Measurements from ENCODE around the gene GPR146.

GPR146 gene

DNA sequence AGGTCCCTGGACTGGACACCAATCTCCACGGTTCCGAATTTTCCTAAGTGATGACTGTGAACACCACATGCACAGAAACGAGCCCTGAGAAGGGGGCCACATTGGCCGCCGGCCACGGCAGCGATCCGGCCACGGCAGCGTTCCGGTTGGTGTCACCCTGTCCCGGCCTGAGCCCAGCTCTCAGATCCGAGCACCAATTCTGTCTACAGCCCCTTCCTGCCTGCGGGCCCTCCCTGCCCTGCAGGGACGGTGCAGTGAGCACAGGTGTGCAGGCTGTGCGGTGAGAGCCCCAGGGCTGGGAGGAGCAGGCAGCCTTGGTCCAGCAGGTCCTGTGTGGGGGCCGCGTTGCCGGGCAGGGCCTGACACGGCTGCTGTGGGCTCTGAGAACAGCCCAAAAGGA is 29.7 kb upstream of the GPR146 start:
- no peak overlapping the region for H3K23ac ChIP-seq (ENCODE audit: low read length)
- no peaks in the 10 kb centered on the region for H3K27me3 ChIP-seq (ENCODE audit: insufficient read depth, low read length, poor library complexity)
- H3K4me2 ChIP-seq (ENCODE audit: low read length) = no peak overlapping the region
- no peak overlapping the region for H2BK5ac ChIP-seq (ENCODE audit: low read length)
- H3K4me3 ChIP-seq (ENCODE audit: low read length) = no peak overlapping the region
- no peak overlapping the region for H2BK120ac ChIP-seq (ENCODE audit: low read depth, low read length)
- H3K4ac ChIP-seq (ENCODE audit: low read depth, low read length) = no peak overlapping the region
- H2BK15ac ChIP-seq (replicated peaks; ENCODE audit: low read depth) = no peak overlapping the region
- H3K79me1 ChIP-seq (ENCODE audit: low read length) = no peaks in the 10 kb centered on the region
- no peak for DNase-seq
- H3K79me2 ChIP-seq (ENCODE audit: control insufficient read depth, insufficient read depth, low read length) = no peaks in the 10 kb centered on the region
- no peak overlapping the region for H3K9ac ChIP-seq (ENCODE audit: low read length)
- no peak overlapping the region for H3K27ac ChIP-seq (ENCODE audit: low read depth, low read length)
- WGBS (ENCODE audit: extremely low coverage, insufficient coverage, low lambda C conversion rate) = no CpG with 5 or more reads among the region's 20 CpGs
- H3K36me3 ChIP-seq (ENCODE audit: control insufficient read depth, insufficient read depth, low read length) = no peaks in the 10 kb centered on the region
- no peaks in the 10 kb centered on the region for H3K4me1 ChIP-seq (ENCODE audit: control insufficient read depth, low read depth, low read length)
- no peak overlapping the region for H3K56ac ChIP-seq (ENCODE audit: low read length)
- H2AK5ac ChIP-seq (ENCODE audit: low read length) = no peak overlapping the region
- H3K18ac ChIP-seq (ENCODE audit: low read length) = no peak overlapping the region
- H4K5ac ChIP-seq (ENCODE audit: low read length) = no peak overlapping the region
- H4K8ac ChIP-seq (ENCODE audit: low read depth, low read length) = no peak overlapping the region

DNA sequence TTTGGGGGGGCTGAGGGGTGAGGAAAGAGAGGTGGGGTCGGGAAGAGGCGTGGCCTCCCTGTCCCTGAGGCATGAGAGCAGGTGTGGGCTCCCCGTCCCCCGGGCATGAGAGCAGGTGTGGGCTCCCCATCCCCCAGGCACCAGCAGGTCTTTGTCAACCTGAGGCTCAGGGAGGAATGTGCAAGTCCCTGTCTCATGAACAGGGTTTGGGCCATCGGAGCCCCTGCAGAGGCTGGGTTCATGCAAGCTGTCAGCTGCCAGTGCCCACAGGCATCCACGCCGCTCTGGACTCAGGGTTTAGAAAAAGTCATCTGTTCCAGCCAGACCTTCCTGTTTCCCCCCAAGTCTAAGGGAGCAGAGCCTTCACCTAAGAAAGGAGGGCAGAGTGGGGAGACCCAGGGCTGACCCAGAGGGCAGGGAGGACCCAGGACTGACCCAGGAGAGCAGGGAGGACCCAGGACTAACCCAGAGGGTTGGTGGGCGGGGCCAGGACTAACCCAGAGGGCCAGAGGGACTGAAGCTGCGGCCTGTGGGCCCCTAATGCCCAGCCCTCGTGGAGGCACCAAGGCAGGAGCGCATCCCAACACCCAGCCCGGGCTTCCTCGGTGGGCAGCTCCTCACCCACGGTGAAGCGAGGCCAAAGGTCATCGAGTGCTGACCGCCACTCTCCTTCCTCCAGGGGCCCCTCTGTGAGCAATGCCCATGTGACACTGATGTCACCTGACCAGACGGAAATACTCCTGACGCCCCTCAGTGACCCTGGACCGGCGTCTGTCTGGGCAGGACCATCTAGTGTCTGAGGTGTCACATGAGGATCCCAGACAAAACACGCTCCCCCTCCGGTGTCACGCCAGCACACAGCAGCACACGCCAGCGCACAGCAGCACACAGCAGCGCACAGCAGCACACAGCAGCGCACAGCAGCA is 28.9 kb upstream of the GPR146 start:
- Histone ChIP-seq H3K4me2 (ENCODE audit: low read length) (no peak overlapping the region), H4K5ac (ENCODE audit: low read length) (no peak overlapping the region), H2AK5ac (ENCODE audit: low read length) (no peak overlapping the region), H3K27me3 (ENCODE audit: insufficient read depth, low read length, poor library complexity) (no peaks in the 10 kb centered on the region), H3K79me2 (ENCODE audit: control insufficient read depth, insufficient read depth, low read length) (no peaks in the 10 kb centered on the region), H3K23ac (ENCODE audit: low read length) (no peak overlapping the region), H2BK5ac (ENCODE audit: low read length) (no peak overlapping the region), H3K56ac (ENCODE audit: low read length) (no peak overlapping the region), H2BK15ac (replicated peaks; ENCODE audit: low read depth) (no peak overlapping the region), H3K18ac (ENCODE audit: low read length) (no peak overlapping the region), H3K79me1 (ENCODE audit: low read length) (no peaks in the 10 kb centered on the region), H4K8ac (ENCODE audit: low read depth, low read length) (no peak overlapping the region), H3K9ac (ENCODE audit: low read length) (no peak overlapping the region), H3K36me3 (ENCODE audit: control insufficient read depth, insufficient read depth, low read length) (no peaks in the 10 kb centered on the region), H3K4me3 (ENCODE audit: low read length) (no peak overlapping the region), H3K4me1 (ENCODE audit: control insufficient read depth, low read depth, low read length) (no peaks in the 10 kb centered on the region), H3K27ac (ENCODE audit: low read depth, low read length) (no peak overlapping the region), H3K4ac (ENCODE audit: low read depth, low read length) (no peak overlapping the region), H2BK120ac (ENCODE audit: low read depth, low read length) (no peak overlapping the region)
- DNase-seq = no peak
- no CpG with 5 or more reads among the region's 28 CpGs for WGBS (ENCODE audit: extremely low coverage, insufficient coverage, low lambda C conversion rate)

DNA sequence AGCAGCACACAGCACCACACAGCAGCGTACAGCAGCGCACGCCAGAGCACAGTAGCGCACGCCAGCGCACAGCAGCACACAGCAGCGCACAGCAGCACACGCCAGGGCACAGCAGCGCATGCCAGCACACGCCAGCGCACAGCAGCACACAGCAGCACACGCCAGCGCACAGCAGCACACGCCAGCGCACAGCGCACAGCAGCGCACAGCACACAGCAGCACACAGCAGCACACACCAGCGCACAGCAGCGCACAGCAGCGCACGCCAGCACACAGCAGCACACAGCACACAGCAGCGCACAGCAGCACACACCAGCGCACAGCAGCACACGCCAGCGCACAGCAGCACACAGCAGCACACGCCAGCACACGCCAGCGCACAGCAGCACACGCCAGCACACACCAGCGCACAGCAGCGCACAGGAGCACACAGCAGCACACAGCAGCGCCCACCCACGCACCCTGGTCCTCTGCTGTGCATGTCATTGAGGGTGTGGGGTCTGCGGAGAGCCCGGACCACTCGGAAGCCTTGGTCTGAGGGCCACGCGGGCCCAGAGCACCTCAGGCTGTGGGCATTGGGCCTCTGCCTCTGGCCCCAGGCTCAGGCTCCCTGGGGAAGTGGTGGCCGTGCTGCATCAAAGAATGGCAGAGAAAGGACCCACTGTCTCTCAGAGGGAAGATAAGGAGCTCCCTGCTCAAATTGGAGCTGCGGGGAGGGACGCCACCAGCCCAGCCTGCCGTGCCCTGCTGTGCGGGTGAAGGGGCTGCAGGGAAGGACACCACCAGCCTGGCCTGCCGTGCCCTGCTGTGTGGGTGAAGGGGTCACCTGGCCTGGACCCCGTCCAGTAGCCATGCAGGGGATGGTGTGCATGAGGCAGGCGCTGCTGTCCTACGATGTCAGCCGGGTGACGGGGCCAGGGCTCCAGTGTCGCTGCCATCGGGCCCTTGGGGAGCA is 27.5 kb upstream of the GPR146 start:
- Histone ChIP-seq H3K36me3 (ENCODE audit: control insufficient read depth, insufficient read depth, low read length) (no peaks in the 10 kb centered on the region), H3K79me2 (ENCODE audit: control insufficient read depth, insufficient read depth, low read length) (no peaks in the 10 kb centered on the region)
- WGBS (ENCODE audit: extremely low coverage, insufficient coverage, low lambda C conversion rate) = no CpG with 5 or more reads among the region's 51 CpGs

DNA sequence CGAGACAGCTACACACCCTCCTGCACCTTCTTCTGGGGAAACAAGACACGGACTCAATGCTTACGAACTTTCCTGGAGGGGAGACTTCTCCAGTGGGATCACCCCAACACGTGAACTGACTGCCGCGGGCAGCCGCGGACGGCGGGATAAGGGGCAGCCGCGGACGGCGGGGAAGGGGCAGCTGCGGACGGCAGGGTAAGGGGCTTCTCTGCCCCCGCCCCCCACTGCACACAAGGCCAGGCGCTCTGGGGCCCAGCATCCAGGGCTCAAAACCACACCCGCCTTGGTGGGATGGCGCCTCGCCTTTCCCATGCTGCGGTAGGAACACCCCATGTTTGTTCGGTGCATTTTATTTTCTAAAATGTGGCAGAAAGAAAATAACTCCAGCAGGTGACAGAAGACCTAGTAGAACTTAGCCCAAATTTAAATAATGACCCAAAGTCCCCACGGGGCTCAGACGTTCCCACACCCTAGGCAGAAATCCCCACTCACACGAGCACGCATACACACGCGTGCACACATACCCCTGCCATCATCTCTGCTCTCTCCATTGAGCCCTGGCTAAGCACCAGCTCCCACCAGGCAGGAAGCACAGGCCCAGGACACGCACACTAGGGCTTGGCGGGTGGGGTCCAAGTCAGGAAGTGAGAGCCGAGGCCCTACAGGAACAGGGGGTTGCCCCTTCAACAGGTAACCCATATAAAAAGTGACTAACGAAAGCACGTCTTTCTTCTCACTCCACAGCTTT is 26.6 kb upstream of the GPR146 start:
- H3K79me1 ChIP-seq (ENCODE audit: low read length) = no peaks in the 10 kb centered on the region
- H2BK120ac ChIP-seq (ENCODE audit: low read depth, low read length) = no peak overlapping the region
- H3K4ac ChIP-seq (ENCODE audit: low read depth, low read length) = no peak overlapping the region
- no peak overlapping the region for H3K27ac ChIP-seq (ENCODE audit: low read depth, low read length)
- H3K18ac ChIP-seq (ENCODE audit: low read length) = no peak overlapping the region
- H2BK5ac ChIP-seq (ENCODE audit: low read length) = no peak overlapping the region
- H3K4me1 ChIP-seq (ENCODE audit: control insufficient read depth, low read depth, low read length) = no peaks in the 10 kb centered on the region
- no peak overlapping the region for H3K23ac ChIP-seq (ENCODE audit: low read length)
- H3K36me3 ChIP-seq (ENCODE audit: control insufficient read depth, insufficient read depth, low read length) = no peaks in the 10 kb centered on the region
- no CpG with 5 or more reads among the region's 34 CpGs for WGBS (ENCODE audit: extremely low coverage, insufficient coverage, low lambda C conversion rate)
- no peak overlapping the region for H4K5ac ChIP-seq (ENCODE audit: low read length)
- no peak overlapping the region for H2AK5ac ChIP-seq (ENCODE audit: low read length)
- DNase-seq = no peak
- H3K56ac ChIP-seq (ENCODE audit: low read length) = no peak overlapping the region
- H3K4me2 ChIP-seq (ENCODE audit: low read length) = no peak overlapping the region
- no peak overlapping the region for H4K8ac ChIP-seq (ENCODE audit: low read depth, low read length)
- no peak overlapping the region for H3K9ac ChIP-seq (ENCODE audit: low read length)
- H2BK15ac ChIP-seq (replicated peaks; ENCODE audit: low read depth) = no peak overlapping the region
- no peak overlapping the region for H3K4me3 ChIP-seq (ENCODE audit: low read length)
- no peaks in the 10 kb centered on the region for H3K79me2 ChIP-seq (ENCODE audit: control insufficient read depth, insufficient read depth, low read length)
- no peaks in the 10 kb centered on the region for H3K27me3 ChIP-seq (ENCODE audit: insufficient read depth, low read length, poor library complexity)

More for the DNA sequence above, 27.5 kb upstream of the GPR146 start:
- H4K8ac ChIP-seq (ENCODE audit: low read depth, low read length) = no peak overlapping the region
- no peak overlapping the region for H3K4me2 ChIP-seq (ENCODE audit: low read length)
- no peak overlapping the region for H2BK120ac ChIP-seq (ENCODE audit: low read depth, low read length)
- H3K4ac ChIP-seq (ENCODE audit: low read depth, low read length) = no peak overlapping the region
- no peak overlapping the region for H3K4me3 ChIP-seq (ENCODE audit: low read length)
- DNase-seq = no peak
- no peak overlapping the region for H2BK15ac ChIP-seq (replicated peaks; ENCODE audit: low read depth)
- H3K23ac ChIP-seq (ENCODE audit: low read length) = no peak overlapping the region
- no peak overlapping the region for H3K27ac ChIP-seq (ENCODE audit: low read depth, low read length)
- no peaks in the 10 kb centered on the region for H3K79me1 ChIP-seq (ENCODE audit: low read length)
- H3K4me1 ChIP-seq (ENCODE audit: control insufficient read depth, low read depth, low read length) = no peaks in the 10 kb centered on the region
- H2BK5ac ChIP-seq (ENCODE audit: low read length) = no peak overlapping the region
- H3K27me3 ChIP-seq (ENCODE audit: insufficient read depth, low read length, poor library complexity) = no peaks in the 10 kb centered on the region
- H3K56ac ChIP-seq (ENCODE audit: low read length) = no peak overlapping the region
- no peak overlapping the region for H3K9ac ChIP-seq (ENCODE audit: low read length)
- H4K5ac ChIP-seq (ENCODE audit: low read length) = no peak overlapping the region
- no peak overlapping the region for H2AK5ac ChIP-seq (ENCODE audit: low read length)
- no peak overlapping the region for H3K18ac ChIP-seq (ENCODE audit: low read length)

DNA sequence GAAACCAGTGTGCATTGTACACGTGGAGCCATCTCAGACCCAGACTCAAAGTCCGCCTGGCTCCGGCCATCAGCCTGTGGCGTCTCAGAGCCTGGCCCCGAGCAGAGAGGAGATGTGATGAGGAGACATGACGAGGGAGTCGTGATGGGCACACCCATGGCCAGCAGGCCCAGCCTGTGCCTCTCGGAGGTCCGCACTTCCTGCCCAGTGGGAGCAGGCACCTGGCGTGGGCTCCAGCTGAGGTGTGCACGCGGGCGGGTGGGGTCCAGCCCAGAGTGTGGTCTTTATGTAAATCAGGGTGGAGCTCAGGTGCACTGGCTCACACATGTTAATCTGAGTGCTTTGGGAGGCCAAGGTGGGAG is 26.0 kb upstream of the GPR146 start:
- no peak overlapping the region for H3K9ac ChIP-seq (ENCODE audit: low read length)
- no peak overlapping the region for H4K8ac ChIP-seq (ENCODE audit: low read depth, low read length)
- H3K36me3 ChIP-seq (ENCODE audit: control insufficient read depth, insufficient read depth, low read length) = no peaks in the 10 kb centered on the region
- H2BK15ac ChIP-seq (replicated peaks; ENCODE audit: low read depth) = no peak overlapping the region
- H4K5ac ChIP-seq (ENCODE audit: low read length) = no peak overlapping the region
- no peak overlapping the region for H2AK5ac ChIP-seq (ENCODE audit: low read length)
- H2BK5ac ChIP-seq (ENCODE audit: low read length) = no peak overlapping the region
- H3K23ac ChIP-seq (ENCODE audit: low read length) = no peak overlapping the region
- no peak overlapping the region for H3K56ac ChIP-seq (ENCODE audit: low read length)
- no peak overlapping the region for H3K4me3 ChIP-seq (ENCODE audit: low read length)
- no peaks in the 10 kb centered on the region for H3K27me3 ChIP-seq (ENCODE audit: insufficient read depth, low read length, poor library complexity)
- H2BK120ac ChIP-seq (ENCODE audit: low read depth, low read length) = no peak overlapping the region
- H3K79me1 ChIP-seq (ENCODE audit: low read length) = no peaks in the 10 kb centered on the region
- no peak overlapping the region for H3K27ac ChIP-seq (ENCODE audit: low read depth, low read length)
- no peaks in the 10 kb centered on the region for H3K4me1 ChIP-seq (ENCODE audit: control insufficient read depth, low read depth, low read length)
- WGBS (ENCODE audit: extremely low coverage, insufficient coverage, low lambda C conversion rate) = no CpG with 5 or more reads among the region's 13 CpGs
- no peak overlapping the region for H3K4ac ChIP-seq (ENCODE audit: low read depth, low read length)
- no peak overlapping the region for H3K18ac ChIP-seq (ENCODE audit: low read length)
- no peaks in the 10 kb centered on the region for H3K79me2 ChIP-seq (ENCODE audit: control insufficient read depth, insufficient read depth, low read length)
- H3K4me2 ChIP-seq (ENCODE audit: low read length) = no peak overlapping the region
- no peak for DNase-seq
